RWPE2 (cell line): ENCODE measurements around the gene NPR1.

Experiments
- ATAC-seq: fragments of 200-7000 bp; cut with Tn5 transposase; 3 replicates; pipeline ENCODE4 v1.9.1; 2021; ENCODE audit warnings: low read depth
- DNase-seq: peaks from one replicate; pipeline ENCODE4 v3.0.0-alpha.2; 2020; ENCODE audit warnings: low spot score
- H3K27ac ChIP-seq: fragments of 450-650 bp; 2 replicates; pipeline ENCODE4 v1.5.1; 2017; ENCODE audit warnings: mild to moderate bottlenecking; ENCODE audit not compliant: poor library complexity, severe bottlenecking
- H3K27me3 ChIP-seq: fragments of 250-450 bp; sonication (Bioruptor Pico); 2 replicates; pipeline ENCODE4 v1.5.1; 2021; ENCODE audit warnings: mild to moderate bottlenecking, moderate library complexity; ENCODE audit not compliant: insufficient read depth, poor library complexity, severe bottlenecking
- H3K36me3 ChIP-seq: fragments of 250-450 bp; sonication (Bioruptor Pico); 2 replicates; pipeline ENCODE4 v1.5.1; 2020; ENCODE audit warnings: low read depth, mild to moderate bottlenecking, moderate library complexity
- H3K4me1 ChIP-seq: fragments of 250-450 bp; sonication (Bioruptor Pico); 2 replicates; pipeline ENCODE4 v1.5.1; 2021; ENCODE audit warnings: mild to moderate bottlenecking, moderate library complexity; ENCODE audit not compliant: insufficient read depth, poor library complexity, severe bottlenecking
- H3K4me3 ChIP-seq: fragments of 250-450 bp; sonication (Bioruptor Pico); 2 replicates; pipeline ENCODE4 v1.5.1; 2021; ENCODE audit warnings: mild to moderate bottlenecking, moderate library complexity; ENCODE audit not compliant: severe bottlenecking
- H3K9me3 ChIP-seq: fragments of 250-450 bp; sonication (Bioruptor Pico); 2 replicates; pipeline ENCODE4 v1.5.1; 2021; ENCODE audit warnings: mild to moderate bottlenecking, moderate library complexity; ENCODE audit not compliant: severe bottlenecking
- CTCF ChIP-seq: fragments of 450-650 bp; IDR thresholded peaks from one replicate; pipeline ENCODE4 v1.5.1; 2017; ENCODE audit warnings: mild to moderate bottlenecking, moderate library complexity; ENCODE audit not compliant: poor library complexity, severe bottlenecking

The NPR1 gene

GRCh38 chr1:153648000-153648643 lies 30.4 kb upstream of the NPR1 start:
- Histone ChIP-seq H3K4me3 (no peak overlapping the region), H3K4me1 (peaks cover 5% of the 10 kb centered on the region), H3K27me3 (no peaks in the 10 kb centered on the region), H3K9me3 (no peaks in the 10 kb centered on the region), H3K36me3 (peaks cover 28% of the 10 kb centered on the region), H3K27ac (no peak overlapping the region)
- ATAC-seq (no peak), DNase-seq (no peak)
- TF ChIP-seq CTCF: no peak

- H3K27ac ChIP-seq: no peak overlapping the region
- H3K27me3 ChIP-seq: no peaks in the 10 kb centered on the region
- H3K4me3 ChIP-seq: no peak overlapping the region
- ATAC-seq (peak; percentile 7; the same call in 2 of the 3 replicates), DNase-seq (no peak)
- no peak for TF ChIP-seq CTCF
- H3K36me3 ChIP-seq: peaks cover 17% of the 10 kb centered on the region
- peaks cover 6% of the 10 kb centered on the region for H3K4me1 ChIP-seq
- no peaks in the 10 kb centered on the region for H3K9me3 ChIP-seq
Measured at GRCh38 chr1:153649137-153649862, 29.2 kb upstream of the NPR1 start.

GRCh38 chr1:153649863-153650235 lies 28.6 kb upstream of the NPR1 start:
- ATAC-seq (peak; percentile 24; the same call in 2 of the 3 replicates), DNase-seq (no peak)
- Histone ChIP-seq H3K9me3 (no peaks in the 10 kb centered on the region), H3K27me3 (no peaks in the 10 kb centered on the region), H3K27ac (no peak overlapping the region), H3K4me3 (no peak overlapping the region), H3K4me1 (peaks cover 6% of the 10 kb centered on the region), H3K36me3 (peaks cover 11% of the 10 kb centered on the region)
- no peak for TF ChIP-seq CTCF

- H3K4me1 ChIP-seq: peaks cover 6% of the 10 kb centered on the region
- no peak overlapping the region for H3K27ac ChIP-seq
- no peaks in the 10 kb centered on the region for H3K9me3 ChIP-seq
- H3K27me3 ChIP-seq: no peaks in the 10 kb centered on the region
- DNase-seq: no peak
- no peak for TF ChIP-seq CTCF
- ATAC-seq: no peak
- H3K36me3 ChIP-seq: no peaks in the 10 kb centered on the region
- no peak overlapping the region for H3K4me3 ChIP-seq
Measured at GRCh38 chr1:153651771-153652170, 26.7 kb upstream of the NPR1 start.
